GM12878 (cell line): ENCODE measurements around the gene TDRD12. TPM values are rescaled to one million over a fixed set of nuclear protein-coding genes. Genes with fewer than 3 reads are reported as not detected.

Experiments
- CREB1 ChIP-seq: IDR thresholded peaks from 2 replicates; pipeline ENCODE4 v1.6.1; 2012; ENCODE audit warnings: low read depth, mild to moderate bottlenecking, inconsistent platforms
- NR2F1 ChIP-seq: fragments of 450-650 bp; conservative IDR thresholded peaks from 2 replicates; pipeline ENCODE4 v1.6.1; 2017; ENCODE audit warnings: mild to moderate bottlenecking
- PML ChIP-seq: IDR thresholded peaks from 2 replicates; pipeline ENCODE4 v1.6.1; 2012; ENCODE audit warnings: low read length, inconsistent platforms
- ZNF384 ChIP-seq: IDR thresholded peaks from 2 replicates; pipeline ENCODE4 v1.6.1; 2012; ENCODE audit warnings: low read depth, mild to moderate bottlenecking, low read length, improper control_type of control experiment, borderline replicate concordance
- polyA plus RNA-seq, 11 experiments: library from polyadenylated mRNA; depleted of rRNA in 4 of 11; unstranded in 6 of 11; stranded (reverse) in 5 of 11; fragments of >200 nt; fragmentation: Nextera tagmentation in 4 of 11; fragmentation: Illumina TruSeq in 1 of 11; extraction: Ambion mirVana in 4 of 11; extraction: Trizol in 1 of 11; gene quantifications; 1 replicate in 1 of 11; 2 replicates in 10 of 11; pipeline versions ENCODE4 v1.2.1 to v1.2.3, GENCODE V29; 2011 to 2016; ENCODE audit warnings: inconsistent platforms in 2 of 11, missing spikeins in 2 of 11, low read depth in 1 of 11
- total RNA-seq, 4 experiments: library from RNA; depleted of rRNA in 3 of 4; stranded (reverse); fragments of >200 nt in 3 of 4; fragmentation: Illumina TruSeq in 1 of 4; extraction: Trizol in 1 of 4; gene quantifications; 2 replicates each; pipeline versions ENCODE4 v1.2.1 to v1.2.3, GENCODE V29; 2013 to 2021
- TF ChIP-seq, protein P1 (sequence below): IDR thresholded peaks from 2 replicates; pipeline ENCODE4 v1.6.1; 2012; ENCODE audit warnings: improper control_type of control experiment, low read depth, low read length; ENCODE audit not compliant: insufficient replicate concordance
- TF ChIP-seq, protein P2 (sequence below): fragments of 450-650 bp; IDR thresholded peaks from 2 replicates; pipeline ENCODE4 v1.6.1; 2017; ENCODE audit warnings: mild to moderate bottlenecking, moderate library complexity

The TDRD12 gene
- total and polyA plus RNA-seq, 10 of the 15 experiments (the other 5 are each of a cell fraction or from before 2014, with no cell fraction given): 0.08 to 0.15 TPM; not detected in 8

DNA sequence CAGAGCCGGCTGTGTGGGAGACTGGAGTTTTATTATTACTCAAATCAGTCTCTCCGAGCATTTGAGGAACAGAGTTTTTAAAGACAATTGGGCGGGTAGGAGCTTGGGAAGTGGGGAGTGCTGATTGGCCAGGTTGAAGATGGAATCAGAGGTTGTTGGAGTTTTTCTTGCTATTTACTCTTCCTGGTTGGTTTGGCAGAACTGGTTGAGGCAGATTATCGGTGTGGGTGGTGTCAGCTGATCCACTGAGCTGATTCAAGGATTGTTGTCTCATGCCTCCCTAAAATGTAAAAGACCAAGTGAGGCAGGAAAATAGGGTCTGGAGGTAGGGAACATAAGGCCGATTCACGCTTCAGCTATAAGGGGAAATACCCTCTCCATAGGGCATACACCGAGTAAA, 1.3 kb upstream of the TDRD12 start (continued):
- TF ChIP-seq, protein P1, sequence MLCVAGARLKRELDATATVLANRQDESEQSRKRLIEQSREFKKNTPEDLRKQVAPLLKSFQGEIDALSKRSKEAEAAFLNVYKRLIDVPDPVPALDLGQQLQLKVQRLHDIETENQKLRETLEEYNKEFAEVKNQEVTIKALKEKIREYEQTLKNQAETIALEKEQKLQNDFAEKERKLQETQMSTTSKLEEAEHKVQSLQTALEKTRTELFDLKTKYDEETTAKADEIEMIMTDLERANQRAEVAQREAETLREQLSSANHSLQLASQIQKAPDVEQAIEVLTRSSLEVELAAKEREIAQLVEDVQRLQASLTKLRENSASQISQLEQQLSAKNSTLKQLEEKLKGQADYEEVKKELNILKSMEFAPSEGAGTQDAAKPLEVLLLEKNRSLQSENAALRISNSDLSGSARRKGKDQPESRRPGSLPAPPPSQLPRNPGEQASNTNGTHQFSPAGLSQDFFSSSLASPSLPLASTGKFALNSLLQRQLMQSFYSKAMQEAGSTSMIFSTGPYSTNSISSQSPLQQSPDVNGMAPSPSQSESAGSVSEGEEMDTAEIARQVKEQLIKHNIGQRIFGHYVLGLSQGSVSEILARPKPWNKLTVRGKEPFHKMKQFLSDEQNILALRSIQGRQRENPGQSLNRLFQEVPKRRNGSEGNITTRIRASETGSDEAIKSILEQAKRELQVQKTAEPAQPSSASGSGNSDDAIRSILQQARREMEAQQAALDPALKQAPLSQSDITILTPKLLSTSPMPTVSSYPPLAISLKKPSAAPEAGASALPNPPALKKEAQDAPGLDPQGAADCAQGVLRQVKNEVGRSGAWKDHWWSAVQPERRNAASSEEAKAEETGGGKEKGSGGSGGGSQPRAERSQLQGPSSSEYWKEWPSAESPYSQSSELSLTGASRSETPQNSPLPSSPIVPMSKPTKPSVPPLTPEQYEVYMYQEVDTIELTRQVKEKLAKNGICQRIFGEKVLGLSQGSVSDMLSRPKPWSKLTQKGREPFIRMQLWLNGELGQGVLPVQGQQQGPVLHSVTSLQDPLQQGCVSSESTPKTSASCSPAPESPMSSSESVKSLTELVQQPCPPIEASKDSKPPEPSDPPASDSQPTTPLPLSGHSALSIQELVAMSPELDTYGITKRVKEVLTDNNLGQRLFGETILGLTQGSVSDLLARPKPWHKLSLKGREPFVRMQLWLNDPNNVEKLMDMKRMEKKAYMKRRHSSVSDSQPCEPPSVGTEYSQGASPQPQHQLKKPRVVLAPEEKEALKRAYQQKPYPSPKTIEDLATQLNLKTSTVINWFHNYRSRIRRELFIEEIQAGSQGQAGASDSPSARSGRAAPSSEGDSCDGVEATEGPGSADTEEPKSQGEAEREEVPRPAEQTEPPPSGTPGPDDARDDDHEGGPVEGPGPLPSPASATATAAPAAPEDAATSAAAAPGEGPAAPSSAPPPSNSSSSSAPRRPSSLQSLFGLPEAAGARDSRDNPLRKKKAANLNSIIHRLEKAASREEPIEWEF: no peak
- TF ChIP-seq PML (no peak), ZNF384 (no peak), CREB1 (no peak), NR2F1 (no peak)
- TF ChIP-seq, protein P2, sequence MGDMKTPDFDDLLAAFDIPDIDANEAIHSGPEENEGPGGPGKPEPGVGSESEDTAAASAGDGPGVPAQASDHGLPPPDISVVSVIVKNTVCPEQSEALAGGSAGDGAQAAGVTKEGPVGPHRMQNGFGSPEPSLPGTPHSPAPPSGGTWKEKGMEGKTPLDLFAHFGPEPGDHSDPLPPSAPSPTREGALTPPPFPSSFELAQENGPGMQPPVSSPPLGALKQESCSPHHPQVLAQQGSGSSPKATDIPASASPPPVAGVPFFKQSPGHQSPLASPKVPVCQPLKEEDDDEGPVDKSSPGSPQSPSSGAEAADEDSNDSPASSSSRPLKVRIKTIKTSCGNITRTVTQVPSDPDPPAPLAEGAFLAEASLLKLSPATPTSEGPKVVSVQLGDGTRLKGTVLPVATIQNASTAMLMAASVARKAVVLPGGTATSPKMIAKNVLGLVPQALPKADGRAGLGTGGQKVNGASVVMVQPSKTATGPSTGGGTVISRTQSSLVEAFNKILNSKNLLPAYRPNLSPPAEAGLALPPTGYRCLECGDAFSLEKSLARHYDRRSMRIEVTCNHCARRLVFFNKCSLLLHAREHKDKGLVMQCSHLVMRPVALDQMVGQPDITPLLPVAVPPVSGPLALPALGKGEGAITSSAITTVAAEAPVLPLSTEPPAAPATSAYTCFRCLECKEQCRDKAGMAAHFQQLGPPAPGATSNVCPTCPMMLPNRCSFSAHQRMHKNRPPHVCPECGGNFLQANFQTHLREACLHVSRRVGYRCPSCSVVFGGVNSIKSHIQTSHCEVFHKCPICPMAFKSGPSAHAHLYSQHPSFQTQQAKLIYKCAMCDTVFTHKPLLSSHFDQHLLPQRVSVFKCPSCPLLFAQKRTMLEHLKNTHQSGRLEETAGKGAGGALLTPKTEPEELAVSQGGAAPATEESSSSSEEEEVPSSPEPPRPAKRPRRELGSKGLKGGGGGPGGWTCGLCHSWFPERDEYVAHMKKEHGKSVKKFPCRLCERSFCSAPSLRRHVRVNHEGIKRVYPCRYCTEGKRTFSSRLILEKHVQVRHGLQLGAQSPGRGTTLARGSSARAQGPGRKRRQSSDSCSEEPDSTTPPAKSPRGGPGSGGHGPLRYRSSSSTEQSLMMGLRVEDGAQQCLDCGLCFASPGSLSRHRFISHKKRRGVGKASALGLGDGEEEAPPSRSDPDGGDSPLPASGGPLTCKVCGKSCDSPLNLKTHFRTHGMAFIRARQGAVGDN: no peak
